ENCODE measurements around the gene CCT6A. TPM values are rescaled to one million over a fixed set of nuclear protein-coding genes. Genes with fewer than 3 reads are reported as not detected.
A peak's percentile ranks its signal among the peaks of the same experiment; 100 is the strongest.

CCT6A gene
- total and polyA plus RNA-seq, 9 of the 15 experiments (the other 6 are each of a cell fraction or from before 2014, with no cell fraction given), result 244 to 708 (median 387) TPM

- DNase-seq (ENCODE audit: extremely low read depth in 1 of 4, low spot score in 3 of 4) (no peak), ATAC-seq (no peak), FAIRE-seq (no peak)
- Histone ChIP-seq H3K4me1 (replicated peaks in 1 of 2; ENCODE audit: control insufficient read depth in 2 of 2, insufficient read depth in 2 of 2, low read length in 2 of 2) (peaks cover 21 to 32% of the 10 kb centered on the region in 2 experiments), H3K9me3 (replicated peaks; ENCODE audit: control insufficient read depth, insufficient read depth, low read depth, low read length) (no peaks in the 10 kb centered on the region), H3K27ac (ENCODE audit: extremely low read depth, low read depth, low read length) (peak overlapping the region; percentile 92), H3K36me3 (ENCODE audit: control insufficient read depth, insufficient read depth, low read length) (peaks cover 33% of the 10 kb centered on the region), H3K4me2 (ENCODE audit: insufficient read depth, low read length) (peak overlapping the region; percentile 92), H3K4me3 (peak overlapping the region; percentile 82), H3K9ac (ENCODE audit: insufficient read depth in 1 of 2, low read depth in 2 of 2, low read length in 2 of 2) (peak overlapping the region; percentile 94), H4K20me1 (replicated peaks; ENCODE audit: control insufficient read depth, insufficient read depth, low read length) (no peaks in the 10 kb centered on the region), H3K9me1 (ENCODE audit: control insufficient read depth, insufficient read depth, low read length) (no peaks in the 10 kb centered on the region), H2AFZ (ENCODE audit: low read depth, low read length) (peak overlapping the region; percentile 87), H3K27me3 (ENCODE audit: control insufficient read depth in 2 of 2, insufficient read depth in 2 of 2, low read length in 2 of 2) (no peaks in the 10 kb centered on the region), H3K79me2 (ENCODE audit: control insufficient read depth, insufficient read depth, low read length) (peaks cover 71% of the 10 kb centered on the region)
- WGBS (ENCODE audit: insufficient coverage, low coverage, missing lambda C conversion rate), result 0% methylated on average over 9 of the region's 9 CpGs
- POLR2A ChIA-PET, result interaction anchor here (0.7 to 3.0 kb wide), 8 partner anchors 10 to 124 kb away, joined by 3 to 40 read pairs (median 5); partner anchors contain the start of genes CHCHD2 and SUMF2
- intact Hi-C loops (cut with micrococcal nuclease) (loop anchor here (1.0 kb wide), 2 partner anchors 13 to 18 kb away; partner anchors contain the start of gene SUMF2), in situ Hi-C loops (cut with MboI) (no loop called here)
- CTCF ChIA-PET (ENCODE audit: low intra/inter-chr PET ratio), result interaction anchor here (0.6 kb wide), 1 partner anchor 50 kb away, joined by 3 read pairs; no protein-coding TSS in a partner anchor
- BruUV-seq (replicated peaks), result TSS peak; percentile 92
- TF ChIP-seq GTF2B (IDR thresholded peaks at IDR 0.05; ENCODE audit: extremely low read depth, insufficient read length) (no peak), CREBBP (IDR thresholded peaks at IDR 0.05; ENCODE audit: low read depth, low read length) (no peak), RHOXF2B (CRISPR knock-in tag; conservative IDR thresholded peaks at IDR 0.05) (no peak), HOXB6 (CRISPR knock-in tag; IDR thresholded peaks at IDR 0.05; ENCODE audit: borderline replicate concordance) (no peak), KLF13 (tag; IDR thresholded peaks at IDR 0.05; ENCODE audit: borderline replicate concordance, low read depth) (no peak), PML (IDR thresholded peaks at IDR 0.05; ENCODE audit: low read length) (0 out of 2 replicates have a peak, but pooled peaks have one; percentile 39), SIN3B (IDR thresholded peaks at IDR 0.05; ENCODE audit: low read depth) (no peak), CHD1 (IDR thresholded peaks at IDR 0.05; ENCODE audit: low read length) (peak; percentile 58), NRF1 (conservative IDR thresholded peaks at IDR 0.05 in 1 of 2, IDR thresholded peaks at IDR 0.05 in 1 of 2) (no peak), ZNF277 (CRISPR knock-in tag; IDR thresholded peaks at IDR 0.05; ENCODE audit: borderline replicate concordance) (no peak), CEBPG (CRISPR knock-in tag; IDR thresholded peaks at IDR 0.05) (no peak), CEBPG (tag; conservative IDR thresholded peaks at IDR 0.05 in 1 of 2, IDR thresholded peaks at IDR 0.05 in 1 of 2) (no peak), HDAC8 (tag; IDR thresholded peaks at IDR 0.05) (no peak), ZNF175 (CRISPR knock-in tag; IDR thresholded peaks at IDR 0.05; ENCODE audit: low read depth) (no peak), PHB2 (IDR thresholded peaks at IDR 0.05; ENCODE audit: low read depth) (no peak), FUS (optimal IDR thresholded peaks at IDR 0.05; ENCODE audit: low read depth, low read length) (no peak), TCF7L2 (IDR thresholded peaks at IDR 0.05; ENCODE audit: low read depth, low read length) (no peak), BMI1 (IDR thresholded peaks at IDR 0.05; ENCODE audit: low read length) (no peak), BCOR (IDR thresholded peaks at IDR 0.05) (0 out of 2 replicates have a peak, but pooled peaks have one; percentile 14), NCOA4 (IDR thresholded peaks at IDR 0.05; ENCODE audit: partially characterized antibody) (no peak), ID3 (CRISPR knock-in tag; IDR thresholded peaks at IDR 0.05) (no peak), ID3 (tag; IDR thresholded peaks at IDR 0.05) (peak; percentile 59; the same call in 1 of the 2 replicates)
Measured at GRCh38 chr7:56051053-56051338, 569 bp upstream of the CCT6A start.
